CD4-positive, CD25-positive, alpha-beta regulatory T cell (primary cell): ENCODE data around the gene GJB5. TPM values are rescaled to one million over a fixed set of nuclear protein-coding genes. Genes with fewer than 3 reads are reported as not detected.

Experiments
- ATAC-seq, 2 donors: fragments of 150-1000 bp; cut with Tn5 transposase; one replicate each; pipeline ENCODE4 v1.10.0; 2021; ENCODE audit warnings: low read depth in 2 of 2, moderate number of reproducible peaks in 2 of 2, moderate library complexity in 1 of 2
- DNase-seq, 3 donors: peaks; one replicate each; pipeline versions ENCODE4 v3.0.0 to v3.0.0-alpha.2; 2012 to 2022; ENCODE audit warnings: mixed read lengths in 1 of 3
- H3K27ac ChIP-seq: one replicate; pipeline ENCODE4 v1.7.0; 2013; ENCODE audit warnings: mild to moderate bottlenecking, low read length; ENCODE audit not compliant: insufficient read depth, poor library complexity, severe bottlenecking
- H3K27me3 ChIP-seq: one replicate; pipeline ENCODE4 v1.7.0; 2013; ENCODE audit warnings: low read length; ENCODE audit not compliant: control insufficient read depth, insufficient read depth
- H3K36me3 ChIP-seq: one replicate; pipeline ENCODE4 v1.7.0; 2013; ENCODE audit warnings: mild to moderate bottlenecking, low read length, moderate library complexity; ENCODE audit not compliant: control insufficient read depth, insufficient read depth
- H3K4me1 ChIP-seq: 2 replicates; pipeline ENCODE4 v1.7.0; 2013; ENCODE audit warnings: mild to moderate bottlenecking, low read length; ENCODE audit not compliant: insufficient read depth, control insufficient read depth, poor library complexity, severe bottlenecking
- H3K4me3 ChIP-seq: one replicate; pipeline ENCODE4 v1.7.0; 2013; ENCODE audit warnings: low read depth, mild to moderate bottlenecking, low read length, moderate library complexity
- H3K9me3 ChIP-seq, 2 experiments: 1 replicate in 1 of 2; 2 replicates in 1 of 2; pipeline ENCODE4 v1.7.0; 2013; ENCODE audit warnings: low read length in 2 of 2, mild to moderate bottlenecking in 1 of 2, moderate library complexity in 1 of 2; ENCODE audit not compliant: control insufficient read depth in 2 of 2
- H3K27ac Mint-ChIP-seq, 3 donors: one replicate each; pipeline ENCODE4 v1.8.0; 2020 to 2022; ENCODE audit warnings: mild to moderate bottlenecking in 3 of 3, mixed read lengths in 3 of 3, moderate library complexity in 2 of 3
- H3K27me3 Mint-ChIP-seq: one replicate; pipeline ENCODE4 v1.8.0; 2022; ENCODE audit warnings: mild to moderate bottlenecking, mixed read lengths
- H3K36me3 Mint-ChIP-seq: one replicate; pipeline ENCODE4 v1.8.0; 2020; ENCODE audit warnings: mixed read lengths
- H3K4me1 Mint-ChIP-seq, 4 donors: one replicate each; pipeline ENCODE4 v1.8.0; 2020 to 2022; ENCODE audit warnings: mixed read lengths in 4 of 4, mild to moderate bottlenecking in 1 of 4
- H3K4me3 Mint-ChIP-seq, 4 donors: one replicate each; pipeline ENCODE4 v1.8.0; 2020 to 2022; ENCODE audit warnings: mild to moderate bottlenecking in 4 of 4, mixed read lengths in 4 of 4, moderate library complexity in 3 of 4
- H3K9me3 Mint-ChIP-seq, 7 donors: one replicate each; pipeline ENCODE4 v1.8.0; 2020 to 2022; ENCODE audit warnings: mixed read lengths in 7 of 7, mild to moderate bottlenecking in 3 of 7, moderate library complexity in 2 of 7
- polyA plus RNA-seq, 4 donors: library from polyadenylated mRNA; unstranded; fragments of 300-500 nt; fragmentation: Illumina TruSeq; gene quantifications; one replicate each; pipeline ENCODE4 v1.2.3, GENCODE V29; 2021
- total RNA-seq: library from RNA; stranded (reverse); gene quantifications from one replicate; pipeline ENCODE4 v1.2.3, GENCODE V29; 2022

Gene GJB5
- total and polyA plus RNA-seq, 5 donors from 2014 or later, result 0.13 TPM; not detected in 4

GRCh38 chr1:34785231-34785874 lies 30.5 kb downstream of the GJB5 start:
- Mint-ChIP-seq H3K27ac (no peak overlapping the region), H3K27me3 (peaks cover 27% of the 10 kb centered on the region), H3K36me3 (no peaks in the 10 kb centered on the region), H3K9me3 (peaks cover 0 to 1% (median 0%) of the 10 kb centered on the region in 7 donors), H3K4me3 (no peak overlapping the region), H3K4me1 (peaks cover 0 to 6% (median 4%) of the 10 kb centered on the region in 4 donors)
- H3K27ac ChIP-seq, result no peak overlapping the region
- no peak overlapping the region for H3K4me3 ChIP-seq
- H3K4me1 ChIP-seq, result peaks cover 9% of the 10 kb centered on the region
- peaks cover 6% of the 10 kb centered on the region for H3K27me3 ChIP-seq
- ATAC-seq (no peak), DNase-seq (no peak)
- no peaks in the 10 kb centered on the region for H3K9me3 ChIP-seq
- no peaks in the 10 kb centered on the region for H3K36me3 ChIP-seq

- no peaks in the 10 kb centered on the region for H3K9me3 ChIP-seq
- peaks cover 3% of the 10 kb centered on the region for H3K27me3 ChIP-seq
- ATAC-seq (no peak), DNase-seq (no peak)
- Mint-ChIP-seq H3K4me3 (no peak overlapping the region), H3K9me3 (peaks cover 0 to 1% (median 0%) of the 10 kb centered on the region in 7 donors), H3K27ac (no peak overlapping the region), H3K36me3 (no peaks in the 10 kb centered on the region), H3K27me3 (peaks cover 26% of the 10 kb centered on the region), H3K4me1 (peaks cover 0 to 6% (median 4%) of the 10 kb centered on the region in 4 donors)
- no peak overlapping the region for H3K4me3 ChIP-seq
- H3K36me3 ChIP-seq, result no peaks in the 10 kb centered on the region
- peaks cover 9% of the 10 kb centered on the region for H3K4me1 ChIP-seq
- no peak overlapping the region for H3K27ac ChIP-seq
Measured at GRCh38 chr1:34785875-34786470, 31.1 kb downstream of the GJB5 start.

DNA sequence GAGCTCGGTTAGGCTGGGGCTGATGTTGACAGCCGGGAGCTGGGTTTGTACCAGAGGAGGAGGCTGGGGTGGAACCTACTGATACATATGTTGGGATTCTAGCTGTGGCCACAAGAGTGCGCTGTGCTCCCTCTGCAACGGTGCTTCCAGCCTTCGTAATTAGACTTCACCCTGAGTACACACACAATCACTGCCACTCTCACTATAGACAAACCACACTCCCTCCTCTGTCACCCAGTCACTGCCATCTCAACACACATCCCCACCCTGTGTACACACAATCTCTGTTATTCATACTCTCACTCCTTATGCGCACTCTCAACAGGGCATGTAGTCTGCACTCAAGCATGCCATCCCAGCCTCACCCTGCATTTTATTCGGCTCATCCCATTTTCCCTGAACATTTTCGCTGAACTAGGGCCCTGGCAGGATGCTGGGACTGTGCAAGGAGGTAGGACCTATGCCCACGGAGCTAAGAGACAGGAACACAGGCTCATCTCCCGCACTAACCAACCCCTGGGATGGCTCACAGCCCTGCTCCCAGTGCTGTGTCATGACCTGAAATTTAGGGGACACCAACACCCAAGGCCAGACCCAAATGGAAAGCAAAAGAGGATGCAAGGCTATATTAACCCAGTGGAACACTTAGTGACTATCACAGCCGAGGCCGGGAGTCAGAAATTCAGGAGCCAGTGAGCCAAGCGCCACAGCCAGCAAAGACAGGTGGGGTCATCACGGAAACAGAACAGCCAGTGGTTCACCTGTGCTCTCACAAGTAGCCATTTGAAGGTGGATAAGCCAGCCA lies 31.9 kb downstream of the GJB5 start:
- DNase-seq (peak; percentile 30 to 69 (median 45)), ATAC-seq (peak; percentile 69 to 70)
- H3K9me3 Mint-ChIP-seq, result peaks cover 0 to 2% (median 0%) of the 10 kb centered on the region in 7 donors
- Histone ChIP-seq H3K4me3 (no peak overlapping the region), H3K4me1 (peaks cover 1% of the 10 kb centered on the region), H3K27me3 (peaks cover 6% of the 10 kb centered on the region), H3K27ac (no peak overlapping the region), H3K36me3 (no peaks in the 10 kb centered on the region), H3K9me3 (no peaks in the 10 kb centered on the region)
- peaks cover 25% of the 10 kb centered on the region for H3K27me3 Mint-ChIP-seq
- H3K4me1 Mint-ChIP-seq, result peaks cover 0 to 6% (median 4%) of the 10 kb centered on the region in 4 donors
- no peak overlapping the region for H3K4me3 Mint-ChIP-seq
- H3K36me3 Mint-ChIP-seq, result no peaks in the 10 kb centered on the region
- H3K27ac Mint-ChIP-seq, result no peak overlapping the region

- H3K36me3 Mint-ChIP-seq, result no peaks in the 10 kb centered on the region
- H3K27me3 Mint-ChIP-seq, result peaks cover 27% of the 10 kb centered on the region
- H3K4me1 Mint-ChIP-seq, result peaks cover 0 to 9% (median 4%) of the 10 kb centered on the region in 4 donors
- ATAC-seq (no peak), DNase-seq (peak in 1 of 3 donors; percentile 3)
- Histone ChIP-seq H3K27me3 (peaks cover 7% of the 10 kb centered on the region), H3K4me1 (no peaks in the 10 kb centered on the region), H3K27ac (no peak overlapping the region), H3K36me3 (no peaks in the 10 kb centered on the region), H3K4me3 (no peak overlapping the region), H3K9me3 (no peaks in the 10 kb centered on the region)
- H3K4me3 Mint-ChIP-seq, result no peak overlapping the region
- peaks cover 0 to 2% (median 0%) of the 10 kb centered on the region in 7 donors for H3K9me3 Mint-ChIP-seq
- H3K27ac Mint-ChIP-seq, result no peak overlapping the region
Measured at GRCh38 chr1:34787461-34788420, 32.9 kb downstream of the GJB5 start.

DNA sequence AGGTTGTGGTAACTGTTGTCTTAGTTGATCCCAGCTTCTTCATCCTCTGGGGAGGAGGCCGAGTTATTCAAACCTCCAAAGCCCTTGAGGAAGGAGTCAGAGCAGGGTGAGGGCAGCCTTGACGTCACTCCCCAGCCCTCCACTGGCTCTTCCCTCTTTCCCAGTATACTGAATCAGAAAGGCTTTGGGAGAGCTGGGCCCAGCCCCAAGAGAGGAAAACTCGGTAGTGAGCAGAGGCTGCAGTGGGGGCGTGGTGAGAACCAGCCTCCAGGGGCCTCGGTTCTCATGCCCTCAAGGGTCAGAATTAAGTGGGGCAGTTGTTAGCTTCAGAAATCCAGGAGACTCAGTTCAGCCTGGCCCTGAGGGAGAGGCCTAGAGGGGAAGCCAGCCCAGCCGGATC lies 36.1 kb downstream of the GJB5 start:
- ATAC-seq (no peak), DNase-seq (no peak)
- Histone ChIP-seq H3K4me1 (peaks cover 3% of the 10 kb centered on the region), H3K4me3 (no peak overlapping the region), H3K27me3 (peaks cover 7% of the 10 kb centered on the region), H3K9me3 (no peaks in the 10 kb centered on the region), H3K36me3 (no peaks in the 10 kb centered on the region), H3K27ac (no peak overlapping the region)
- Mint-ChIP-seq H3K4me3 (no peak overlapping the region), H3K36me3 (no peaks in the 10 kb centered on the region), H3K9me3 (peaks cover 0 to 2% (median 0%) of the 10 kb centered on the region in 7 donors), H3K27me3 (peaks cover 29% of the 10 kb centered on the region), H3K4me1 (peaks cover 0 to 9% (median 5%) of the 10 kb centered on the region in 4 donors), H3K27ac (peak overlapping the region in 1 of 3 donors; percentile 43)

- Mint-ChIP-seq H3K4me1 (peaks cover 0 to 11% (median 2%) of the 10 kb centered on the region in 4 donors), H3K27ac (no peak overlapping the region), H3K36me3 (no peaks in the 10 kb centered on the region), H3K27me3 (peaks cover 33% of the 10 kb centered on the region), H3K4me3 (peak overlapping the region in 1 of 4 donors; percentile 46), H3K9me3 (peaks cover 0 to 2% (median 0%) of the 10 kb centered on the region in 7 donors)
- ATAC-seq (no peak), DNase-seq (no peak)
- peaks cover 3% of the 10 kb centered on the region for H3K4me1 ChIP-seq
- no peaks in the 10 kb centered on the region for H3K36me3 ChIP-seq
- H3K9me3 ChIP-seq, result no peaks in the 10 kb centered on the region
- H3K27me3 ChIP-seq, result peaks cover 7% of the 10 kb centered on the region
- no peak overlapping the region for H3K4me3 ChIP-seq
- H3K27ac ChIP-seq, result no peak overlapping the region
Measured at GRCh38 chr1:34792424-34792823, 37.6 kb downstream of the GJB5 start.
